Omental fat pad (tissue), 4 donors: ENCODE results near the gene PLEKHJ1. TPM values are rescaled to one million over a fixed set of nuclear protein-coding genes. Genes with fewer than 3 reads are reported as not detected.

ENCODE experiments used
- ATAC-seq: fragments of 150-250 bp; one replicate; pipeline ENCODE4 v1.9.1; 2016; ENCODE audit warnings: mild to moderate bottlenecking, moderate library complexity; ENCODE audit not compliant: low FRiP score
- DNase-seq: peaks from one replicate; pipeline ENCODE4 v3.0.0-alpha.2; 2019; ENCODE audit warnings: low spot score
- total RNA-seq, 4 donors: library from RNA; depleted of rRNA; stranded (reverse); fragments of >200 nt; gene quantifications; one replicate each; pipeline ENCODE4 v1.1.0, GENCODE V29; 2016
- TF ChIP-seq, protein P1 (sequence below), 3 donors: fragments of 450-650 bp; IDR thresholded peaks; one replicate each; pipeline ENCODE4 v1.5.1; 2016 to 2017; ENCODE audit warnings: antibody characterized with exemption in 3 of 3, mild to moderate bottlenecking in 3 of 3, moderate library complexity in 2 of 3

Gene PLEKHJ1
- total RNA-seq, 4 donors from 2014 or later, result 45.0 to 67.5 (median 52.3) TPM

DNA sequence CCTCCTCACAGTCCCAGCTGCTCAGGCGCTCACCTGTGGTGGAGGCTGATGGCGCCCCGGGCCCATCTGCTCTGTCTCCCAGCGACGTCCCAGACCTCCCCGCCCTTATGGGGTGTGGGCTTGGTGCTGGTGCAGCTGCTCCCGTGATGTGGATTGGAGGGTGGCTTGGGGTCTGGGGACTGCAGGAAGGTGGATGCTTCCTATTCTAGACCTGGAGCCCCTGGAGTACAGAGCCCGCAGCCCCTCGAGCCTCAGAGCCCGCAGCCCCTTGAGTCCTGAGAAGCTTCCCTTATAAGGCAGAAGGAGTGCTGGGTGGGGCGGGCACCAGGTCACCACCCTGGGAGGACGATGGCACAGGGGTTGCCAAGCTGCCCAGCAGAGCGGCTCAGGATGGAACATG is 40.8 kb downstream of the PLEKHJ1 start:
- DNase-seq (no peak), ATAC-seq (no peak)

DNA sequence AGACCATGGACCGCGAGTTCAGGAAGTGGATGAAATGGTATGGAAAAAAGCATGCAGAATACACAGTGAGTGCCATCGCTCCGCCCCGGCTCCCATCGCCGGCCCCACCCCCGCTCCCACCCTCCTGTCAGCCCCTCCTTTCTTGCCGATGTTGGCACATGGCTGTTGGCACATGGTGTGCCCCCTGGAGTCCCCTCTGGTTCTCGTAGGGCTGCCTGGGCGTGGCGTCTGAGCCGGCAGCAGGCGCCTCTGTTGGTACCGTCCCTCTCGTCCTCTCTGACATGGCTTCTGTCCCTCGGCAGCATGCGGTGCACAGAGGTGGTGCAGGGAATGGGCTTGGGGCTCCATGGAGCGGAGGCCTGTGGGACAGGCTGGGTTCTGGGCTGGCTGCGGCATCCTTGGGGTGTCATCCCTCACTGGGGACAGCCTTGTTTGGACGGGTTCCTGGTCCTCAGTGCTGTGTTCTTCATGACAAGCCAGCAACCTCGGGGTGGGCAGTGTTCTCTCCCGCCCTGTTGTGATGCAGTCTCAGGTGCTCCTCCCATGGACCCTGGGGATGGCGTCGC is 41.5 kb downstream of the PLEKHJ1 start:
- TF ChIP-seq, protein P1, sequence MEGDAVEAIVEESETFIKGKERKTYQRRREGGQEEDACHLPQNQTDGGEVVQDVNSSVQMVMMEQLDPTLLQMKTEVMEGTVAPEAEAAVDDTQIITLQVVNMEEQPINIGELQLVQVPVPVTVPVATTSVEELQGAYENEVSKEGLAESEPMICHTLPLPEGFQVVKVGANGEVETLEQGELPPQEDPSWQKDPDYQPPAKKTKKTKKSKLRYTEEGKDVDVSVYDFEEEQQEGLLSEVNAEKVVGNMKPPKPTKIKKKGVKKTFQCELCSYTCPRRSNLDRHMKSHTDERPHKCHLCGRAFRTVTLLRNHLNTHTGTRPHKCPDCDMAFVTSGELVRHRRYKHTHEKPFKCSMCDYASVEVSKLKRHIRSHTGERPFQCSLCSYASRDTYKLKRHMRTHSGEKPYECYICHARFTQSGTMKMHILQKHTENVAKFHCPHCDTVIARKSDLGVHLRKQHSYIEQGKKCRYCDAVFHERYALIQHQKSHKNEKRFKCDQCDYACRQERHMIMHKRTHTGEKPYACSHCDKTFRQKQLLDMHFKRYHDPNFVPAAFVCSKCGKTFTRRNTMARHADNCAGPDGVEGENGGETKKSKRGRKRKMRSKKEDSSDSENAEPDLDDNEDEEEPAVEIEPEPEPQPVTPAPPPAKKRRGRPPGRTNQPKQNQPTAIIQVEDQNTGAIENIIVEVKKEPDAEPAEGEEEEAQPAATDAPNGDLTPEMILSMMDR (IDR thresholded peaks at IDR 0.05), result no peak
- DNase-seq (no peak), ATAC-seq (no peak)

More for the DNA sequence above, 40.8 kb downstream of the PLEKHJ1 start:
- TF ChIP-seq, protein P1 (IDR thresholded peaks at IDR 0.05), result no peak

DNA sequence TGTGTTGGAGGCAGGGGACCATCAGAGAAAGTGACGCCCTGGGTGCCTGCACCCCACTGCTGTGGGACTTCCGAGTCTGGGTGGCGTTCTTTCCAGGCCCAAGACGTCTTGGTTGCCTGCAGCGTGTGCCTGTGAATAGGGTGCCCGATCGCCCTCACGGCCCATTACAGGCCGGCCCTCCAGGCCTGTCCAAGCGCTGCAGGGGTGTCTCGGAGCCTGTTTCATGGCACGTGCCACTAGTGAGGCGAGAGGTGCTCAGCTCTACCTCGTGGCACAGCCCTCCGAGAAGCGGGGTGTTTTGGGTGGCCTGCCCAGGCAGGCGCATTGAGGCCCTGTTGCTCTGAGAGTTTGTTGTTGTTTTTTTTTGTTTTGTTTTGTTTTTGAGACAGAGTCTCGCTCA is 42.3 kb downstream of the PLEKHJ1 start:
- DNase-seq, result no peak
- TF ChIP-seq, protein P1 (IDR thresholded peaks at IDR 0.05), result no peak
- ATAC-seq, result no peak

DNA sequence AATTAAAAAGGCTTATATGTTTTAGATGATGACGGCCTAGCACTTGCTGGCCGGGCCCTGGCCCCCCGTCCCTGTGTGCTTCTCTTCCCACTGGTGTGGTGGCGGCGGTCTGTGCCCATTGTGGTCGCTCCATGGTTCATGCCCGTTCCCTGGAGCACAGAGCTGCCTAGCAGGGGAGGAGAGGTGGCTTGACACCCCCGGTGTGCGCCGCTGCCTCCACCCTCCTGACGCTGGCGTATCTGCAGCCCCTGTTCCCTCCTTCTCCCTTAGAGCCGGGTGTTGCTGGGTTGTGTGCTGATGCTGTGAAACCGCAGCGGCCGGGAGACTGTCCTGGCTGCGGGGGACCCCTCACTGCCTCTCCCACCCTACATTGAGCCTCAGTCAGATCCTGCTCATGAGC is 43.3 kb downstream of the PLEKHJ1 start:
- ATAC-seq, result no peak
- DNase-seq, result no peak
- TF ChIP-seq, protein P1 (IDR thresholded peaks at IDR 0.05), result no peak

DNA sequence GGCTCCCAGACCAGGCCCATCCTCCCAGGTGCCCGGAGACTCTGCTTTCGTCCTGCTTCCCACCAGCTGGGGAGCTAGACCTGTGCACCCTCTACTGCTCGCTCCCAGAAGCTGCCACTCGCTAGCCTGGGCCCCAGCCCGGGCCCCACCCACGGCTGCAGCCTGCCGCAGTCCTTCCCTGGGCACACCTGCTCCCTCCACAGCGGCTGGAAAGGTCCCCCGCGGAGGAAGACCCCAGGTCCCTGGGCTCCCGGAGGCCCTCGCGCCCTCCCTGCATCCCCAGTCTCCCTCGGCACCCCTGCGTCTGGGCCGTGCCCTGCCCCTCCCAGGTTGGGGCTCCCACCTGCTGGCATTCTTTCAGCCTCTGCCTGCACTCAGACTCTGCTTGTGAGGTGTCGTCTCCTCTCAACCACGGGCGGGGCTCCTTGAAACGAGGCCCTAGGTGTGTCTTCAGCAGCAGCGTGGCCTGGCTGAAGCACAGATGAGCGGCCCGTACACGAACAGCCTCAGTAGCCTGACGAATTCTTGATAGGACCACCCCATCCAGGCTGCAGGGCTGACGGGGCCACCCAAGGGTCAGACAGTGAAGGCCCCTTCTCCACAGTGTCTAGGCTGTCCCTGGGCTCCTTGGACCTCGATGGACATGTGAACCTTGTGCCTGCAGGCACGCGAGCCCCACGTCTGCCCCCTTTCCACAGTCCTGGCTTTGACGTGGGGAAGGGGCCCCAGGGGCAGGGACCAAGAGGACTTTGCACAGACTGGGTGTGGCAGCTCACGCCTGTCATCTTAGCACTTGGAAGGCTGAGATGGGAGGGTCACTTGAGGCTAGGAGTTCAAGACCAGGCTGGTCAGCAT is 44.4 kb downstream of the PLEKHJ1 start:
- ATAC-seq, result no peak
- DNase-seq, result no peak
- TF ChIP-seq, protein P1 (IDR thresholded peaks at IDR 0.05), result no peak

DNA sequence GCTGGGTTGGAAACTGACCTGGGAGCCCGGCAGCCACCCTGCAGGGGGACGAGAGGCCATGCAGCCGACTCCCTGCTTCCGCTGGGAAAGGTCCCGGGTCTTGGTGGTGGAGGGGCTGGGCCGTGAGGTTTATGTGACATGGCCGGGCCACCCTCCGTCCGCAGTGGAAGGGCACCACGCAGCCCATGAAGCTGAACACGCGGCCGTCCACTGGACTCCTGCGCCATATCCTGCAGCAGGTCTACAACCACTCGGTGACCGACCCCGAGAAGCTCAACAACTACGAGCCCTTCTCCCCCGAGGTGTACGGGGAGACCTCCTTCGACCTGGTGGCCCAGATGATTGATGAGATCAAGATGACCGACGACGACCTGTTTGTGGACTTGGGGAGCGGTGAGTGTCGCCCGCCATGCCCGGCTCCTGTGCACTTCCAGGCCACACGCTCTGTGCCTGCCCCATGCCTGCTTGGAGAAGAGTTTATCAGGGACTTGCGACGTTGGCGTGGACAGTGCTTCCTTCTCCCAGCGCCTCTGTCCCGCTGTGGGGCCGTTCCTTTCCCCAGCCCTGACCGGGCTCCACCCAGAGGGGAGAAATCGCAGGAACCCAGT is 45.2 kb downstream of the PLEKHJ1 start:
- TF ChIP-seq, protein P1 (IDR thresholded peaks at IDR 0.05), result no peak
- ATAC-seq (no peak), DNase-seq (no peak)
